HCT116 (cell line): Measurements from ENCODE around the gene PPP1R3G. TPM values are rescaled to one million over a fixed set of nuclear protein-coding genes. Genes with fewer than 3 reads are reported as not detected.

Experiments used
- ATAC-seq: fragments of 200-7000 bp; cut with Tn5 transposase; 2 replicates; pipeline ENCODE4 v1.9.1; 2020; ENCODE audit warnings: mild to moderate bottlenecking, moderate library complexity
- BruUV-seq: library from RNA; stranded (reverse); fragments of 400-500 nt; replicated peaks from 2 replicates; lab custom pipeline; 2021; lab: Mats Ljungman, UMichigan
- CTCF ChIA-PET: fragments of 300-600 bp; sonication (Branson Sonifier 250); formaldehyde crosslinking; loops from one replicate; lab custom pipeline; 2021; ENCODE audit warnings: antibody characterized with exemption; lab: Charles Lee
- POLR2A ChIA-PET: fragments of 300-600, 350-600 bp; sonication (Branson Sonifier 250); formaldehyde crosslinking; loops from one replicate; lab custom pipeline; 2021; ENCODE audit warnings: antibody characterized with exemption; lab: Charles Lee
- RAD21 ChIA-PET, 2 experiments: fragments of 300-600 bp; sonication (Branson Sonifier 250); formaldehyde crosslinking; loops; one replicate each; lab custom pipeline; 2023; ENCODE audit warnings: low total read pairs in 2 of 2; ENCODE audit not compliant: uncharacterized antibody in 2 of 2, unreplicated experiment in 2 of 2, low non-redundant PET in 1 of 2; lab: Charles Lee
- DNase-seq: peaks from one replicate; pipeline ENCODE4 v3.0.0-alpha.2; 2010; ENCODE audit warnings: low read depth, low spot score
- H2AFZ ChIP-seq: fragments of 200-600 bp; shearing (Covaris generic), sonication (generic); 2 replicates; pipeline ENCODE4 v1.6.1; 2017; ENCODE audit warnings: low read depth, mixed run types, mixed read lengths, antibody characterized with exemption, low read length; ENCODE audit not compliant: poor library complexity, severe bottlenecking
- H3K27ac ChIP-seq: 2 replicates; pipeline ENCODE4 v1.5.1; 2012; ENCODE audit warnings: low read depth, low read length
- H3K27me3 ChIP-seq: fragments of 200-600 bp; sonication (generic); 2 replicates; pipeline ENCODE4 v1.6.1; 2016; ENCODE audit warnings: mixed run types, low read length, mixed read lengths; ENCODE audit not compliant: insufficient read depth
- H3K36me3 ChIP-seq, 2 experiments: fragments of 200-500 bp in 1 of 2; fragments of 200-600 bp in 1 of 2; sonication (Bioruptor generic) in 1 of 2; sonication (generic) in 1 of 2; 2 replicates each; pipeline versions ENCODE4 v1.5.1 to v1.6.1; 2014 to 2016; ENCODE audit warnings: low read length in 2 of 2, inconsistent platforms in 1 of 2, mixed read lengths in 1 of 2, mixed run types in 1 of 2; ENCODE audit not compliant: insufficient read depth in 2 of 2, control insufficient read depth in 1 of 2
- H3K4me1 ChIP-seq, 2 experiments: fragments of 200-600 bp in 1 of 2; sonication (generic) in 1 of 2; 2 replicates each; pipeline versions ENCODE4 v1.5.1 to v1.6.1; 2012 to 2017; ENCODE audit warnings: low read length in 2 of 2, inconsistent platforms in 1 of 2, mild to moderate bottlenecking in 1 of 2, mixed read lengths in 1 of 2, mixed run types in 1 of 2, moderate library complexity in 1 of 2; ENCODE audit not compliant: insufficient read depth in 2 of 2, control insufficient read depth in 1 of 2
- H3K4me2 ChIP-seq: fragments of 200-600 bp; sonication (generic); 2 replicates; pipeline ENCODE4 v1.6.1; 2017; ENCODE audit warnings: mixed run types, low read length, mixed read lengths
- H3K4me3 ChIP-seq, 2 experiments: fragments of 200-600 bp in 1 of 2; sonication (generic) in 1 of 2; replicated peaks in 1 of 2; 2 replicates each; pipeline ENCODE4 v1.5.1; 2011 to 2016; ENCODE audit warnings: low read length in 2 of 2, control low read depth in 1 of 2, low read depth in 1 of 2, mild to moderate bottlenecking in 1 of 2, mixed read lengths in 1 of 2, mixed run types in 1 of 2
- H3K79me2 ChIP-seq: fragments of 200-600 bp; sonication (generic); 2 replicates; pipeline ENCODE4 v1.6.1; 2017; ENCODE audit warnings: mild to moderate bottlenecking, mixed run types, low read length, moderate library complexity, mixed read lengths; ENCODE audit not compliant: insufficient read depth
- H3K9ac ChIP-seq: fragments of 200-600 bp; sonication (generic); 2 replicates; pipeline ENCODE4 v1.6.1; 2016; ENCODE audit warnings: low read length, mixed read lengths
- H3K9me2 ChIP-seq: fragments of 200-600 bp; sonication (generic), shearing (Covaris generic); 2 replicates; pipeline ENCODE4 v1.6.1; 2017; ENCODE audit warnings: mixed run types, mild to moderate bottlenecking, moderate library complexity; ENCODE audit not compliant: insufficient read depth
- H3K9me3 ChIP-seq, 2 experiments: fragments of 200-500 bp in 1 of 2; fragments of 200-600 bp in 1 of 2; sonication (Bioruptor generic) in 1 of 2; sonication (generic) in 1 of 2; 2 replicates each; pipeline ENCODE4 v1.6.1; 2014 to 2017; ENCODE audit warnings: low read length in 2 of 2, mixed read lengths in 2 of 2, inconsistent platforms in 1 of 2, low read depth in 1 of 2, mild to moderate bottlenecking in 1 of 2, mixed run types in 1 of 2, moderate library complexity in 1 of 2; ENCODE audit not compliant: control insufficient read depth in 1 of 2, insufficient read depth in 1 of 2
- H4K20me1 ChIP-seq: fragments of 200-600 bp; sonication (generic), shearing (Covaris generic); 2 replicates; pipeline ENCODE4 v1.6.1; 2017; ENCODE audit warnings: mixed run types, mild to moderate bottlenecking, moderate library complexity; ENCODE audit not compliant: insufficient read depth
- ATF3 ChIP-seq: IDR thresholded peaks from 2 replicates; pipeline ENCODE4 v1.6.1; 2012
- CTCF ChIP-seq, 3 experiments: fragments of 200-600 bp in 1 of 3; sonication (generic) in 1 of 3; IDR thresholded peaks in 2 of 3; conservative IDR thresholded peaks in 1 of 3; 2 replicates each; pipeline ENCODE4 v1.5.1; 2012 to 2017; ENCODE audit warnings: low read depth in 2 of 3, low read length in 2 of 3, antibody characterized with exemption in 1 of 3, borderline replicate concordance in 1 of 3, control low read depth in 1 of 3, mild to moderate bottlenecking in 1 of 3, mixed read lengths in 1 of 3, mixed run types in 1 of 3, moderate library complexity in 1 of 3; ENCODE audit not compliant: insufficient read depth in 1 of 3
- ELF1 ChIP-seq: IDR thresholded peaks from 2 replicates; pipeline ENCODE4 v1.6.1; 2012; ENCODE audit warnings: low read depth, borderline replicate concordance
- EZH2 ChIP-seq: fragments of 200-600 bp; sonication (generic); IDR thresholded peaks from 2 replicates; pipeline ENCODE4 v1.6.1; 2017; ENCODE audit warnings: antibody characterized with exemption, mixed run types
- JUND ChIP-seq: IDR thresholded peaks from 2 replicates; pipeline ENCODE4 v1.6.1; 2012
- MAX ChIP-seq: IDR thresholded peaks from 2 replicates; pipeline ENCODE4 v1.6.1; 2012
- POLR2A ChIP-seq: IDR thresholded peaks from 2 replicates; pipeline ENCODE4 v1.7.0; 2011; ENCODE audit warnings: borderline replicate concordance; ENCODE audit not compliant: insufficient read depth, insufficient read length; ENCODE audit errors: extremely low read depth
- REST ChIP-seq: IDR thresholded peaks from 2 replicates; pipeline ENCODE4 v1.6.1; 2012; ENCODE audit warnings: low read depth
- SRF ChIP-seq: IDR thresholded peaks from 2 replicates; pipeline ENCODE4 v1.6.1; 2012; ENCODE audit warnings: low read depth
- ZBTB33 ChIP-seq: IDR thresholded peaks from 2 replicates; pipeline ENCODE4 v1.6.1; 2011; ENCODE audit warnings: mild to moderate bottlenecking, low read length, moderate library complexity; ENCODE audit not compliant: insufficient replicate concordance; ENCODE audit errors: extremely low read depth
- ZFX ChIP-seq: fragments of 450-650 bp; IDR thresholded peaks from 2 replicates; pipeline ENCODE4 v1.6.1; 2017
- intact Hi-C: fragments of 100-400 bp; cut with micrococcal nuclease; formaldehyde crosslinking; loops from 2 replicates; pipeline ENCODE4 v1.10.0; 2022
- total RNA-seq: library from RNA; stranded (reverse); gene quantifications from one replicate; pipeline ENCODE4 v1.2.1, GENCODE V29; 2021; ENCODE audit not compliant: unreplicated experiment

Gene PPP1R3G
- total RNA-seq, 1 experiment from 2014 or later = 0.27 TPM

GRCh38 chr6:5050009-5050408 is 35.1 kb upstream of the PPP1R3G start:
- Histone ChIP-seq H4K20me1 (no peaks in the 10 kb centered on the region), H3K79me2 (no peaks in the 10 kb centered on the region), H3K27ac (no peak overlapping the region), H3K4me3 (no peak overlapping the region), H2AFZ (no peak overlapping the region), H3K27me3 (no peaks in the 10 kb centered on the region), H3K9me2 (no peaks in the 10 kb centered on the region), H3K4me2 (no peak overlapping the region), H3K9ac (no peak overlapping the region), H3K36me3 (no peaks in the 10 kb centered on the region), H3K9me3 (peaks cover 0 to 10% of the 10 kb centered on the region in 2 experiments; a peak in 2 of 4 replicates), H3K4me1 (no peaks in the 10 kb centered on the region)
- no peak for ATAC-seq
- POLR2A ChIA-PET = no interaction called here
- RAD21 ChIA-PET = no interaction called here
- TF ChIP-seq POLR2A = no peak
- TF ChIP-seq MAX = no peak
- no peak for TF ChIP-seq ATF3
- TF ChIP-seq REST = no peak
- no peak for TF ChIP-seq SRF
- no peak for TF ChIP-seq JUND
- TF ChIP-seq ELF1 = no peak
- TF ChIP-seq CTCF (IDR thresholded peaks at IDR 0.05 in 2 of 3, conservative IDR thresholded peaks at IDR 0.05 in 1 of 3; ENCODE audit: borderline replicate concordance in 1 of 3, insufficient read depth in 1 of 3, low read depth in 2 of 3, low read length in 2 of 3) = no peak
- TF ChIP-seq ZBTB33 = no peak
- no peak for TF ChIP-seq EZH2
- no peak for TF ChIP-seq ZFX
- DNase-seq = no peak
- CTCF ChIA-PET = no interaction called here
- no TSS peak for BruUV-seq
- intact Hi-C loops = no loop called here
